GM19025 (cell line): ENCODE measurements around the gene MED8.

Experiments
- ATAC-seq: cut with Tn5 transposase; IDR thresholded peaks from one replicate; pipeline ENCODE4 v1.9.1; 2021; ENCODE audit warnings: mild to moderate bottlenecking, low read depth, moderate library complexity; ENCODE audit not compliant: unreplicated experiment

Gene MED8

DNA sequence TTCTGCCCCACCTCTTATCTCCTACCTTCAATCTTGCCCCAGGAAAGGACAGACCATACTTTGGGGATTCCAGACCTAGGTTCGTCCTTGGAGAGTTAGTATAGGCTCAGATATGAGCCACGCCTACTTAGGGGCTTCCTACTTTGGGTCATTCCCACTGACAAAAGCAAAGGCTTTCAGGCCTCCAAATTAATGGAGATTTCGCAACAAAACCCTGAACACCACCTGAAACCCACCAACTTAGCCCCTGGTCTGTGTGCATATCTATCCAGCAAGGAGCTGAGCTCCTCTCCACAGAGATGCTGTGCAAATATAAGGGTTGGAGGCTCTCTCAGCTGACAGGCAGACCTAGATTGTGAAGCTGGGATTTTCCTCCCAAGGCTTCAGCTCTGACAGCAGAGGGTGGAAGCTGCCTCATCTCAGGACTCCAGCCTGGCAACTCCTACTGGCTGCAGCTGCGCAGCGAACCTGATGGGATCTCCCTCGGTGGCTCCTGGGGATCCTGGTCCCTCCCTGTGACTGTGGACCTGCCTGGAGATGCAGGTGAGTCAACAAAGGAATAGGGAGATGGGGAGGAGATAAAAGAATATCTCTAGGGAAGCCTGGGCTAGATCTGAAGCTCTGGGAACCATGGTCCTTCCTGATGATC is 49.9 kb downstream of the MED8 start:
- no peak for ATAC-seq

DNA sequence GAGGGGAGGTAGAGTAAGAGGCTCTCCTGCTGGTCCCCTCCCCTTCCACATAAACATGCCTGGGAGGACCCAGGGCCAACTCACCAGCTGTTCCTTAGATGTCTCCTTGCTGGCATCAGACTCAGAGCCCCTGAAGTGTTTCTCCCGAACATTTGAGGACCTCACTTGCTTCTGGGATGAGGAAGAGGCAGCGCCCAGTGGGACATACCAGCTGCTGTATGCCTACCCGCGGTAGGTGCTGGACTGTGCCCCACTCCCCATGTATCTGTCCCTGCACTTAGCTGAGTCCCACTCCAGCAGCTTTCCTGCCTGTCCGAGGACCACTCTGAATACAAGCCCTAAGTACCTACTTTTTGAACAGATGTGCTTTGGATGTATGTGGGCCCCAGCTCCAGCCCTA is 51.6 kb downstream of the MED8 start:
- no peak for ATAC-seq

DNA sequence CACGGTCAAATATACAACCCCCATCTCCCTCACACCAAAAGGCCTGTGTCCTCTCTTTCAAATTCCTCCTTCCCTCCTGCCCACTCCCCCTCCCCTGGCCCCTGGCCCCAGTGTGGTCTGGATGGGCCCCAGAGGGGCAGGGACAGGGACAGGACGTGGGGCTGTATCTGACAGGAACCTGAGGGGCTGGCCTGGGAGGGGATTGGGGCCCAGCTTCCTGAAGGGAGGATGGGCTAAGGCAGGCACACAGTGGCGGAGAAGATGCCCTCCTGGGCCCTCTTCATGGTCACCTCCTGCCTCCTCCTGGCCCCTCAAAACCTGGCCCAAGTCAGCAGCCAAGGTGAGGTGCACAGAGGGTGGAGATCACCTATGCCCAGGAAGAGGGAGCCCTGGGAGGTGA is 52.0 kb downstream of the MED8 start, which contains the start of gene MPL:
TSS of gene MPL (plus strand) at position 231 of the 400 bp plus-strand sequence. CDS start at position 262, 31 bp downstream.
- ATAC-seq: no peak

- ATAC-seq: no peak
Observed at GRCh38 chr1:43334453-43335205, 55.0 kb downstream of the MED8 start.
